Measurements from ENCODE around the gene FAM20B.

FAM20B gene

DNA sequence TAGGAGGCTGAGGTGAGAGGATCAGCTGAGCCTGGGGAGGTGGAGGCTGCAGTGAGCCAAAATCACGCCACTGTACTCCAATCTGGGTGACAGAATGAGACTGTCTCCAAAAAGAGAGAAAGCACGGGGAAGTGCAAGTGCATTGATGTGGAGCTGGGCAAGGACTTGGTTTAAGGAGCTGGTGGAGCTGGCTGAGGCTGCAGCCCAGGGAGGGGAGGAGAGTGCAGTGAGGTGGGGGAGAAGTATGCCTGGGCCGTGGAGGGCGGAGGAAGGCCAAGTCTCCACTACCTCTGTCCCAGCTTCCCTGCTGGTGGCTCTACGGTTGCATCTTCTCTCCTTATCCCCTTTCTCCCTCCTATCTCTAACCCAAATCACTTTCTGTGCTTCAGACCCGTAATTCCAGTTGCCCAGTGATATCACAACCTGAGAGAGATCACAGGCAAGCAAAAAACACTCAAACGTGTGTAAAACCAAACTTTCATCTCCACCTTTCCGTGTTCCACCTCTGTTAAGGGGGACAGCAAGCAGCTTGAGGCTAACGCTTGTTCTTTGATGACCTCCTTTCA, 67.3 kb downstream of the FAM20B start:
- no peak for DNase-seq (ENCODE audit: low read depth)

DNA sequence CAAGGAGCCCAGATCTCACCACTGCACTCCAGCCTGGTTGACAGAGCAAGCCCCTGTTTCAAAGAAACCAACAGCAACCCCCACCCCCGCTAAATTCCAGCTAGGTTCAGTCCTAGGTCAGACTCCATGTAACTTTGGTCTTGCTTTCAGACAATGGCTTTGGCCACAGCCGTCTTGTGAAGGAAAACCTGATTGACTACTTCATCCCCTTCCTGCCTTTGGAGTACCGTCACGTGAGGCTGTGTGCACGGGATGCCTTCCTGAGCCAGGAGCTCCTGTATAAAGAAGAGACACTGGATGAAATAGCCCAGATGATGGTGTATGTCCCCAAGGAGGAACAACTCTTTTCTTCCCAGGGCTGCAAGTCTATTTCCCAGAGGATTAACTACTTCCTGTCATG, 69.1 kb downstream of the FAM20B start:
- DNase-seq (ENCODE audit: low read depth) = no peak

DNA sequence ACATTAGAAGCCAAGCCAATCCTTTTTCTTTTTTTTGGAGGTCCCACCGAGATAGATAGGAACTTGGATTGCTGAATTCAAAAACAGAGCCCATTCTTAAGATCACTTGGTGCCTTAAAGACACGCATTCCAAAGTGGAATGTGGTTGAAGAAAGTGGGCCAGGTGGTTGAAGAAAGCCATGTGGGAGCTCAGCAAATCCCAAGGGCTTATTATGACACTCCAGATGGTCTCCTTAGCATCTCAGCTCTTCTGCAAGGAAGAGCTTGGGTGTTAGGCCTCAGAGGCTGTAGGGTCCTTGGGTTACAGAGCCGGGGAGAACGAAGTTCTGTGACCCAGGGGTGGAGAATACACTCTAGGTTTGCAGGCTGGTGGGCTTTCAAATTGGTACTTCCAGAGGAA, 69.7 kb downstream of the FAM20B start:
- DNase-seq (ENCODE audit: low read depth) = peak; percentile 29

DNA sequence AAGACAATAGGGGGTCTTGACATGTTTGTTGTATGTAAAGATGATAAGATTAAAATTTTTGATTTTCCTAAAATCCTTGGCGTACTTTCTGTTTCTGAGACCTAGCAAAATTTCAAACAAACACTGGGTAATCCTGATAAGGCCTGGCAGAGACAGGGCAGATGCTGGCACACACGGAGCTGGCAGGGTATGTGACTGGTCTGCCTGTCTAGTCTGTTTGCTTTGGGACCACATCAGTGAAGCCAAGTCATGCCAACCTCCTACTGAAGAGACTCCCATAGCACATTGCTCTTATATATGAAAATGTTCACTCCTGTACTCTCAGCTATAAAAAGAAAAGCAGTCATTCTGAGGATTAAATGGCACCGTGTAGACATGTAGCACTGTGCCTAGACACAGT, 70.2 kb downstream of the FAM20B start:
- no peak for DNase-seq (ENCODE audit: low read depth)

DNA sequence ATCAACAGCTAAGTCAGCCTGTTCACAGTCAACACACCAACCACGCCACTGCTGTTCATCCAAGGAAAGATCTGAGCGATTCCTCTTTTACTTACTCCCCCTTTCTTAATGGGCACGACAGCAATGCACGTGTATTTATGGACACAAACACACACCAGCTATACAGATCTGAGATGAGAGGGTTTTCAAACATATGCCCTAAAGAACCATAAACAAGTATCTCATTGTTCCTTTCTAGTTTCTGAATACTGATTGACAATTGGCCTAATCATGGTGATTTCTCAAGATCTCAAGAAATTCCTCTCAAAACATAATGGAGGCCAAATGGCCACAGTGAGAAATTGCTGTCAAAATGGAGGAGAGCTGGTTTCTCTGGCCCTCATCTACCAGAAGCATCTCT, 74.2 kb downstream of the FAM20B start:
- DNase-seq (ENCODE audit: low read depth) = no peak

DNA sequence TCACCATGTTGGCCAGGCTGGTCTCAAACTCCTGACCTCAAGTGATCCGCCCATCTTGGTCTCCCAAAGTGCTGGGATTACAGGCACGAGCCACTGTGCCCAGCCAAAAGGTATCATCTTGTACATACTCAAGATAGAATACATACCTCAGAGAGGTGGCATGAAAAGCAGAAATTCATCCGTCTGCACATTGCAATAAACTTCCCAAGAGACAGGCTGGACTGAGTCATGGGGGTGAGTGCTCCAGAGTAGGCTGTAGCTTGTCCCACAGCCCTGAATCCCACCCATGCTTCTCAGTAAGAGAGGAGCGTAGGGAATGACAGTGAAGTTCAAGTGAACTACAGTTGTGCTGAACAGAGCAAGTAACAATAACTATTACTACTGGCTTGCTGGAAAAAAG, 75.9 kb downstream of the FAM20B start:
- no peak for DNase-seq (ENCODE audit: low read depth)

DNA sequence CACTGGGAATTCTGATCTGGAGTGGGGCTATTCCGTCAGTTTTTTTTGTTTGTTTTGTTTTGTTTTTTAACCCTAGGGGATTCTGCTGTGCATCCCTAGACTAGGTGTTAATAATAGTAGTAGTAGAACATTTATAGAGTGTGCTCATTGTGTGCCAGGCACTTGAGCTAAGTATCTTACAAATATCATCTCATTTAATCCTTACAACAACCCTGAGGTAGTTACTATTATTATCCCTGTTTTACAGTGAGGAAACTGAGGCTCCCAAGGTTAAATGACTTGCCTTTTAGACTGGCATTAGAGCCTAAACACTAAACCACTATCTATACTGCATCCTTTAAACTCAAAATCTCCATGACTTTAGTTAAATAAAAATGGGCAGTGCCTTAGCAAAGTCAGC, 78.3 kb downstream of the FAM20B start:
- no peak for DNase-seq (ENCODE audit: low read depth)

DNA sequence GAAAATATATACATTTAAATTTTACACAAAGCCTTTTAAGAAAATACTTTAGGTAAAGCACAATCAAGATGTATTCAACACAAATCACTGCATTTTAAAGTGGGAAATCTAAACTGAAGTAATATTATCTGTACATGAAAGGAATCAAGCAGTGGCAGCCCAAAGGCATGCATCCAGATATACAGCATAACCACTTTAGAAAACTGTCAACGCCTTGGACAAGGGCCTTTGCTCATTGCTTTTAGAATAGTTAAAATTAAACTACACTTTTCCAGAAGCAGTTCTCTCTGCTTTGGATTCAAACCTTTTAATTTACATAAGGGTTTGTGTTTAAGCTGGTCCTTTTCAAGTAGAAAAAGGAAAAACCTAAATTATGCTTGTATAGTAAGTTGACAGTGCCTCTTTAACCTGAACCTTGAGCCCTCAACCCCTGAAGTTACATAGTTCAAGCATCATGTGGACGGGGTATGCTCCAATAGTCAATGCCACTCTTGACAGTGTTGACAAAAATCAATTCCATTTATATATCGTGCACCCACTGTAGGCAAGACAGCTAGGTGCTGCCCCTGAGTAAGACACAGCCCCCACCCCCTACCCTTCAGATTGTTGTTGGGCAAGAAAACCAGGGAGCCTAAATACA, 79.0 kb downstream of the FAM20B start:
- no peak for DNase-seq (ENCODE audit: low read depth)

DNA sequence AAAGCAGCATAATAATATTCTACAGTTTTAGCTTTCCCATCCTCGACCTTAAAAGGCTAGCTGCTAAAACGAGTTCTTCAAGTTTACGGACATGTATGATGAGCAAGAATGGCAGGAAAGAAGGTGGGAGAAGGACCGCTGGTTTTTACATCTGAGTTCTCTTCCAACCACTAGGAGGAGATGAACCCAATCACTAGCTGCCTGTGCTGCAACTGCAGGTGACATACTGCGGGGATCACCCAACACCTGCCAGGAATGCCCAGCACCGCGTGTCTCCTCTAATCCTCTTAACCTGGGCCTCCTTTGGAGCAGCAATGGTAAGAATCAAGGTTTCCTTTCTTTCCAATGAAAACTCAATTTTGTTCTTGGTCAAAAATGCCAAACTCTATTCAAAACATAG, 79.7 kb downstream of the FAM20B start:
- no peak for DNase-seq (ENCODE audit: low read depth)

DNA sequence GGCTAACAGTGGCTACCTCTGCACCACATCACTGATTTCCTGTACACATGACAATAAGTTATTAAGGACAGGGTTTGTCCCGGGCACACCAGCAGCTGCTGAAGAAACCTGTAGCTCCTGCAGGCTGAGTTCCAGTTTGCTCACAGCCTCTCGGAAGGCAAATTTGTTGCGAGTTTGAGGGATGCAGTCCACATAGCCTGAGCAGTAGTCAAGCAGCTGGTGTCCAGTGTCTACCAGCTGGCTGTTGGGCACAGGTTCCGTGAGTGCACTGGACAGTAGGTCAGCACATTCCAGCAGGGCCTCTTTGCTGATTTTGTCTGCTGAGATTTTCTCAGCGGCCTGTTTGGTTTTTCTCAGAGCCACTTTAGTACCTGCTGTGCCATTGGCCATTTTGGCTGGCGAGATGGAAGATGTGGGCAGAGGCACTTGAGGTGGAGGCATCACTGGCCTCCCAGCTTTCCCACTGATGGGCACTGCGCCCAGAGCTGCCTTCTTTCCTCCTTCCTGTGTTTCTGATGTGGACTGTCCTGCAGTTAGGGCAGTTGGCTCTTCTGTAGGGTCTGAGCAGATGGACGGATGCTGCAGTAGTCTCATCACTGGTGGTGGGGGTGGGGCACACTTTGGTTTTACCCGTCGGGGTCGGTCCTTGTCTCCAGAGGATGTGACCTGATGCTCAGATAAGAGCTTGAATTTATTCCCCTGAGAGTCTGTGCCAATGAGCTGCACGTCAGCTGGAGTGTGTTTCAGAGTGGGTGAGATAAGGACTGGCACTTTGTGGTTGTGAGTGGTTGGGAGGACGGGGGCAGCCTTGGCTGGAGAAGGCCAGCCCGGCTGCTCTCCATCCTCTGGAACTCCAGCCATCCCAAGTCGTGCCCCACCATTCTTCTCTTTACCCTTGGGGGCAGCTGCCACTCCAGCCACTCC, 82.3 kb downstream of the FAM20B start:
- no peak for DNase-seq (ENCODE audit: low read depth)

DNA sequence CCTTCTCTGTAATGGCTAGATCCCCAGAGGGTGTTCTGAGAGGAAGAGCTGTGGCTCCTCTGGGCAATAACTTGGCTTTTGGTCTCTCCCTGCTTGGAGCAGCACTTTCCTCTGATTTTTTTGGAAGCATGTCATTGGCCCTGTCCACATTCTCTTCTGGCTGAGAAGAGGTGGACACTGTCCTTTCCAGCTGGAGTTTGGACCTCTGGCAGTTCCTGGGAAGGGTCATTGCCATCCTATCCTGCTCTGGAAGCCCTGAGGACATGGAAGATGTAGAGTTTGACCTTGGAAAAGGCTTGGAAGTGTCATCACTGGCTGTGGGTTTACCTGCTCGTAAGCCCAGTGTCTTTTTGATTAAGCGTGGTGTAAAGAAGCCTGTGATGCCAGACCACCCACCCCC, 83.0 kb downstream of the FAM20B start:
- no peak for DNase-seq (ENCODE audit: low read depth)

DNA sequence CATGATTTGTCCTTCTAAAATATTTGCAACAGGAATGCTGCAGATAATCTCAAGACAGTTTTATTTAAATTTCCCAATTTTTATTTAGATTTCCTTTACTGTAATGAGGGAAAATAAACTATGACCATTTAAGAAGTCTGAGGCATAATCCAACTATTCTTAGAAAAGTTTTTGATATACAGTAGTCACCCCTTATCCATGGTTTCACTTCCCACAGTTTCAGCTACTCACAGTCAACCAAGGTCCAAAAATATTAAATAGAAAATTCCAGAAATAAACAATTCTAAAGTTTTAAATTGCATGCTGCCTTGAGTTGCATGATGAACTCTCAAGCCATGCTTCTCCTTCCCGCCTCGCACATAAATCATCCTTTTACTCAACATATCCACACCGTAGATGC, 89.5 kb downstream of the FAM20B start:
- peak; percentile 46 for DNase-seq (ENCODE audit: low read depth)

DNA sequence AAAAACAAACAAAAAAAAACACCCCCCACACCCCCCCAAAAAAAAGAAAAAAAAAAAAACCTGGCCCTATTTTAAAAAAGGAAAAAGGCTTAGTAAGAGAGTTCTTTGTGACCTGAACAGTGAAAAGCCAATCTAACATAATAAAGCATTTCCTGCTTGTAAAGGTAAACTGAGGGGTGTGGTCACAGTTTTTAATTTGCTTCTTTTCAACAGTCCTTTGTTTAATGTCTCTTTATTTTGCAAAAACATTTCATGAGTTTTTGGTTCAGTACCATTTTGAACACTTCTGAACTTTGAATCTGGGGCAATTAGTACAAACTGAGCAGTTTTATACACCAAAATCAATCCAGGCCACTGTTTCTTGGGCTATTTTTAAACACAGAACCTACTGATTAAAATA, 93.8 kb downstream of the FAM20B start:
- no peak for DNase-seq (ENCODE audit: low read depth)

DNA sequence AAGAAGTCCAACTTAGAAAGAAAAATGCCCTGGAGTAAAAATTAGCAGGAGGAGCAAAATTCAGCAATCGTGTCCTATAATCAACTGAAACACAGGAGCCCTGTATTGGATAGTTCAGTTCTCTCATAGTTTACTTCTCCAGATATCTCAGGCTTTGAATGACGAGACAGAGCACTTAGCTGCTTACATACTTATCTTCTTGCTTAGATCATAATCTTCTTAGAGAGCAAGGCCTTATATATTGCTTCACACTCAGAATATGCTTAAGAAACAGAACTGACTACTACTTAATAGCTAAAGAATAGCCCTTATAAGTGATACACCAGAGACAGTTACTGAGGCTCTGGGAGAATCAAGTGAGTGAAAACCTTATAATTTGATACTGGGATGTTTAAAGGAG, 95.0 kb downstream of the FAM20B start:
- peak; percentile 33 for DNase-seq (ENCODE audit: low read depth)

DNA sequence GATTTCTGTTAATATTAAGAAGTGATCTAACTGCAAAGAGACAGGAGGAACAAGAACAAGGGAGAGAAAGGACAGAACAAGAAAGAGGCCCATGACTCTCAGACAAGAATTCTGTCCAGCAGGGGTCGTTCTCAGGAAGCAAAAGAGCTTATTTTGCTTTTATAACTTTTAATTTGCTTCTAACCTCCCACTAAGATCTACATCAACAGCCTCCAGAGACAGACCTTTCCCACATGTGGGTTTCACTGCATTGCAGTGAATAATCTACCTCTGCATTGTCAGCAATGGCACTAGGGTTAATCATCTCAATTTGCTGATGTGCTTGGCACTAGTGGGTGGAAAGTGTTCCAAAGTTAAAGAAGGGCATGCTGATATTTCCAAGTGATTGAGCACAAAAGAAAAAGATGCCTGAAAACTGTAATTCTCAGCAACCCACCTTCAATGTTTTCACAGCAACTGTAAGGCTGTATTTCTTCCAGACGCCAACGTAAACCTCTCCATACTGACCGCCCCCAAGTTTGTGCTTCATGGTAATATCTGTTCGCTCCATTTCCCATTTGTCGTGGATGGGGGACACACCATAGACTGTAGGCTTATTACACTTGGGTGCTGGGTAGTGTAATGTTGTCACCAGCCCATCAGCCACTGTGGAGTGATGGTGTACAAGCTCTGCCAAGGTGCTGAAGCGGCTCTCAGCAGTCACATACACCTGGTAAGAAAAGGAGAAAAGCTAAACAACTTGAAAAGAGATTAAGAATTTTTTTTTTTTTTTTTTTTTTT, 95.7 kb downstream of the FAM20B start:
- peak; percentile 68 for DNase-seq (ENCODE audit: low read depth)

DNA sequence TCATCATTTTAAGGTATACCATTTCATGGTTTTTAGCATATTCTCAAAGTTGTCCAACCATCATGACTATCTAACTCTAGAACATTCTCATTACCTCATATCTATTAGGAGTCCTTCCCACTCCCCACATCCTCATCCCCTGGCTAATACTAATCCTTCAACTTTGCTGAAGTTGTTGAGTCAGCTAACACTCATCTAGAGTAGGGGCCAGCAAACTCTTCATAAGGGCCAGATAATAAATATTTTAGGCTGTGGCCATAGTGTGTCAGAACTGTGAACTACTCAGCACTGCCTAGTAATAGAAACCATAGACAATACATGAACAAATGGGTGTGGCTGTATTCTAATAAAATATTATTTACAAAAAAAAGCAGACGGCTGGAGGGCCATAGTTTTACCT, 99.2 kb downstream of the FAM20B start:
- peak; percentile 70 for DNase-seq (ENCODE audit: low read depth)
